Panc1 (cell line): ENCODE measurements around the gene RAMP2. TPM values are rescaled to one million over a fixed set of nuclear protein-coding genes. Genes with fewer than 3 reads are reported as not detected.
A peak's percentile ranks its signal among the peaks of the same experiment; 100 is the strongest.

Experiments used
- ATAC-seq: fragments of 200-7000 bp; cut with Tn5 transposase; 2 replicates; pipeline ENCODE4 v1.9.1; 2020; ENCODE audit warnings: mild to moderate bottlenecking, moderate library complexity
- BruUV-seq: library from RNA; stranded (reverse); fragments of 400-500 nt; replicated peaks from 2 replicates; lab custom pipeline; 2021; lab: Mats Ljungman, UMichigan
- CTCF ChIA-PET: fragments of 300-600 bp; sonication (Branson Sonifier 250); formaldehyde crosslinking; loops from one replicate; lab custom pipeline; 2022; ENCODE audit warnings: antibody characterized with exemption; lab: Charles Lee
- POLR2A ChIA-PET: fragments of 300-600 bp; sonication (Branson Sonifier 250); formaldehyde crosslinking; loops from one replicate; lab custom pipeline; 2022; ENCODE audit warnings: antibody characterized with exemption; lab: Charles Lee
- DNase-seq: peaks from one replicate; pipeline ENCODE4 v3.0.0-alpha.2; 2010; ENCODE audit warnings: low read depth, low spot score
- H3K27ac ChIP-seq: 2 replicates; pipeline ENCODE4 v1.5.1; 2011; ENCODE audit warnings: mild to moderate bottlenecking, low read length, inconsistent platforms
- H3K27me3 ChIP-seq: fragments of 200-500 bp; sonication (Bioruptor generic); 2 replicates; pipeline ENCODE4 v1.6.0; 2014; ENCODE audit warnings: low read length, inconsistent platforms; ENCODE audit not compliant: control insufficient read depth, insufficient read depth
- H3K36me3 ChIP-seq: fragments of 200-500 bp; sonication (Bioruptor generic); 2 replicates; pipeline ENCODE4 v1.5.1; 2014; ENCODE audit warnings: inconsistent platforms, mild to moderate bottlenecking, low read length, moderate library complexity; ENCODE audit not compliant: control insufficient read depth, insufficient read depth
- H3K4me1 ChIP-seq: 2 replicates; pipeline ENCODE4 v1.5.1; 2011; ENCODE audit warnings: inconsistent platforms, mild to moderate bottlenecking, low read length, moderate library complexity; ENCODE audit not compliant: control insufficient read depth, insufficient read depth
- H3K4me3 ChIP-seq, 2 experiments: 2 replicates each; pipeline ENCODE4 v1.5.1; 2011 to 2012; ENCODE audit warnings: low read depth in 2 of 2, low read length in 2 of 2, mild to moderate bottlenecking in 2 of 2, inconsistent platforms in 1 of 2, moderate library complexity in 1 of 2
- H3K9me3 ChIP-seq: fragments of 200-500 bp; sonication (Bioruptor generic); 2 replicates; pipeline ENCODE4 v1.5.1; 2014; ENCODE audit warnings: low read depth, mild to moderate bottlenecking, inconsistent platforms, low read length, moderate library complexity; ENCODE audit not compliant: control insufficient read depth, insufficient read depth
- POLR2AphosphoS5 ChIP-seq: IDR thresholded peaks from 2 replicates; pipeline ENCODE4 v1.6.1; 2012; ENCODE audit warnings: mild to moderate bottlenecking, low read depth, low read length, moderate library complexity
- REST ChIP-seq, 2 experiments: IDR thresholded peaks; 2 replicates each; pipeline ENCODE4 v1.6.1; 2011 to 2012; ENCODE audit warnings: low read depth in 2 of 2, control low read depth in 1 of 2, low read length in 1 of 2, mild to moderate bottlenecking in 1 of 2, moderate library complexity in 1 of 2; ENCODE audit not compliant: insufficient read depth in 1 of 2
- SIN3A ChIP-seq: IDR thresholded peaks from 2 replicates; pipeline ENCODE4 v1.6.1; 2012; ENCODE audit warnings: low read depth, mild to moderate bottlenecking, low read length, moderate library complexity, borderline replicate concordance; ENCODE audit not compliant: insufficient read depth
- TCF7L2 ChIP-seq: IDR thresholded peaks from 2 replicates; pipeline ENCODE4 v1.6.1; 2011; ENCODE audit warnings: mild to moderate bottlenecking, low read depth, low read length, inconsistent platforms
- in situ Hi-C: cut with HindIII; loops from 2 replicates; pipeline ENCODE4 v1.10.0; 2016; ENCODE audit warnings: low sequenced_read_pairs, low pct_unique_long_range_greater_than_20kb
- intact Hi-C: fragments of 100-400 bp; cut with micrococcal nuclease; formaldehyde crosslinking; loops from one replicate; pipeline ENCODE4 v1.10.0; 2022; ENCODE audit not compliant: unreplicated experiment
- total RNA-seq: library from RNA; stranded (reverse); gene quantifications from one replicate; pipeline ENCODE4 v1.2.1, GENCODE V29; 2021; ENCODE audit not compliant: unreplicated experiment
- TF ChIP-seq, protein P1 (sequence below): fragments of 450-650 bp; IDR thresholded peaks from 2 replicates; pipeline ENCODE4 v1.5.1; 2017; ENCODE audit warnings: mild to moderate bottlenecking

RAMP2 gene
- total RNA-seq, 1 experiment from 2014 or later = 1.1 TPM

DNA sequence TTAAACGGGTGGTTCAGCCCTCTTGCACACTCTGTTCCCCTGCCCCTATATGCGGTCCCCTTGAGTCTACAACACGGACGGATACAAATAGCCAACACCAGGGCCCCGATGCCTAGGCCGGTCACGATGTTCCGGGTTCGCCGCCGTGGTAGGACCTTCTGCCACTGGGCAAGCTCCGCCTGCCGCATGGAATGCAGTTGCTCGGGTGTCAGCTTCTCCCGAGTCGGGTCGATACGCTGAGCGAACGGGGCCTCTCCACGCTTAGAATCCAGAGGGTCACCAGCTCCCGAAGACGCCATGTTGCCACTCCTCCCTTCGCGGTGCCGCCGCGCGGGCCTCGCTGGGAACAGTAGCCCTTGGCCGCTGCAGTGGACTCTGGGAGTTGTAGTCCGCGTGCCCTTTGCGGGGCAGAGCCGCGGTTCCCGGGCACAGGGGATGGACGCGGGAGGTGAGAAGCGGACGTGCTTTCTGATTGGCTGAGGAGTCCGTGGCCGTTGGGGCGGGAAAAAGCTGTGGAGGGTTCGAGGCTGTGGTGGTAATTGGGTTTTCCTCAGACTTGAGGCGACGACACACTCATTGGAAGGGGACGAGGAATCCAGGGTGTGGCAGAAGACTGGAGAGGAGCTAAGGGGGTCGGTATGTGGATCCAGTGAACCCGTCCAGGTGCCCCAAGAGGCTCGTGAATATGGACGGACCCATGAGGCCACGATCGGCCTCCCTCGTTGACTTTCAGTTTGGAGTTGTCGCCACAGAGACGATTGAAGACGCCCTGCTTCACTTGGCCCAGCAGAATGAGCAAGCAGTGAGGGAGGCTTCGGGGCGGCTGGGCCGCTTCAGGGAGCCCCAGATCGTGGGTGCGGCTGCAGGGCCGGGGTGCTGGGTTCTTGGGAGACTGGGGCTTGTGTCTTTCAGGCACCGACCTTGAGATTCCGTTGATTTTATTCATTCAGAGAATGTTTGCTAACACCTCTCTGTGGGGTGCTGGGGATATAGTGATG, 37.7 kb downstream of the RAMP2 start, which contains the start of the genes CNTD1 and COA3:
TSS of gene CNTD1 (plus strand) at position 479 of the 998 bp plus-strand sequence. CDS start at position 686, 207 bp downstream.
TSS of gene COA3 (minus strand) at position 322 of the 998 bp plus-strand sequence. CDS start at position 299, 23 bp downstream.
- peak within 1 kb of the TSS; percentile 86 for H3K27ac ChIP-seq
- TF ChIP-seq, protein P1, sequence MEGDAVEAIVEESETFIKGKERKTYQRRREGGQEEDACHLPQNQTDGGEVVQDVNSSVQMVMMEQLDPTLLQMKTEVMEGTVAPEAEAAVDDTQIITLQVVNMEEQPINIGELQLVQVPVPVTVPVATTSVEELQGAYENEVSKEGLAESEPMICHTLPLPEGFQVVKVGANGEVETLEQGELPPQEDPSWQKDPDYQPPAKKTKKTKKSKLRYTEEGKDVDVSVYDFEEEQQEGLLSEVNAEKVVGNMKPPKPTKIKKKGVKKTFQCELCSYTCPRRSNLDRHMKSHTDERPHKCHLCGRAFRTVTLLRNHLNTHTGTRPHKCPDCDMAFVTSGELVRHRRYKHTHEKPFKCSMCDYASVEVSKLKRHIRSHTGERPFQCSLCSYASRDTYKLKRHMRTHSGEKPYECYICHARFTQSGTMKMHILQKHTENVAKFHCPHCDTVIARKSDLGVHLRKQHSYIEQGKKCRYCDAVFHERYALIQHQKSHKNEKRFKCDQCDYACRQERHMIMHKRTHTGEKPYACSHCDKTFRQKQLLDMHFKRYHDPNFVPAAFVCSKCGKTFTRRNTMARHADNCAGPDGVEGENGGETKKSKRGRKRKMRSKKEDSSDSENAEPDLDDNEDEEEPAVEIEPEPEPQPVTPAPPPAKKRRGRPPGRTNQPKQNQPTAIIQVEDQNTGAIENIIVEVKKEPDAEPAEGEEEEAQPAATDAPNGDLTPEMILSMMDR = no peak
- no peak for TF ChIP-seq SIN3A
- peak; percentile 64; the same call in 1 of the 2 replicates for TF ChIP-seq POLR2AphosphoS5
- TF ChIP-seq TCF7L2 = no peak
- TF ChIP-seq REST (IDR thresholded peaks at IDR 0.05; ENCODE audit: insufficient read depth in 1 of 2, low read depth in 2 of 2, low read length in 1 of 2) = no peak
- in situ Hi-C loops (no loop called here), intact Hi-C loops (no loop called here)
- no peaks in the 10 kb centered on the region for H3K27me3 ChIP-seq
- H3K4me3 ChIP-seq = peak within 1 kb of the TSS; percentile 90 to 92
- no TSS peak for BruUV-seq
- ChIA-PET CTCF (no interaction called here), POLR2A (no interaction called here)
- no peaks in the 10 kb centered on the region for H3K36me3 ChIP-seq
- DNase-seq (peak; percentile 20), ATAC-seq (peak; percentile 98)
- H3K4me1 ChIP-seq = peaks cover 13% of the 10 kb centered on the region
- H3K9me3 ChIP-seq = no peaks in the 10 kb centered on the region

DNA sequence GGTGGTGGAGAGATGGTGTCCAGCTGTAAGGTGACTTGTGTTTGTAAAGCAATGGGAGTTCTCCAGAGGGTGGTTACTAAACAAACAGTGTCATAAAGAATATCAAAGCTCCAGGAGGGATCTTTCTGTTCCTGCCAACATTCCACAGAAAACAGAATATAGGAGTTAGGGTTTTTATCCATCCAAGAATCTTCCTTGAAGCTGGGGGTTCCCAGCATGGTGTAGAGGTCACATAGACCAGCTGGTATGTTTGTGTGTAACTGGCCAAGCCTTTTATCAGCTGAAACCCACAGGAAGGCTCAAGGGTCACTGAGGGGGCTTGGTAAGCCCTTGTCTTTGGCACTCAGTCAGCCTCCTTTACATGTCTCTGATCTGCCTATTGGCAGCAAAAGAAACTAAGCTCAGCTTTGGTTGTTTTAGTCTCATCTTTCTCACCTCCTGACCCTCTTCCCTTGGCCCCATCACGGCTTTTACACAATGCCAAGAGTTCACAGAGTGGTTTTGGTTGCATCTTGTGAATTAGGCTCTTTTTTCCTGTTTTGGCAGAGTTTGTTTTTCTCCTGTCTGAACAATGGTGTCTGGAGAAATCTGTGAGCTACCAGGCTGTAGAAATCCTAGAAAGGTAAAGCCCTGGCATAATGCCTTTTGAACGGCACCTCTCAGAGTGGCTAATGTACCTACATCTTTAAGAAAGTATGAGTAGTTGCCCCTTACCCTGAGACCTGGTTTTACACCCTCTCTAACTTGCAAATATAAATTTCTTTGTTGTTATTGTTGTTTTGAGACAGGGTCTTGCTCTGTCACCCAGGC, 42.3 kb downstream of the RAMP2 start:
- H3K9me3 ChIP-seq = no peaks in the 10 kb centered on the region
- in situ Hi-C loops = no loop called here
- H3K4me3 ChIP-seq = no peak overlapping the region
- ChIA-PET CTCF (no interaction called here), POLR2A (no interaction called here)
- BruUV-seq = no TSS peak
- intact Hi-C loops = no loop called here
- DNase-seq (no peak), ATAC-seq (peak; percentile 63)
- H3K27ac ChIP-seq = peak overlapping the region; percentile 61
- no peaks in the 10 kb centered on the region for H3K27me3 ChIP-seq
- peaks cover 10% of the 10 kb centered on the region for H3K4me1 ChIP-seq
- TF ChIP-seq REST (IDR thresholded peaks at IDR 0.05; ENCODE audit: insufficient read depth in 1 of 2, low read depth in 2 of 2, low read length in 1 of 2) (no peak), POLR2AphosphoS5 (peak; percentile 54), SIN3A (no peak), TCF7L2 (peak; percentile 97)
- TF ChIP-seq, protein P1 = no peak
- no peaks in the 10 kb centered on the region for H3K36me3 ChIP-seq
